Transverse colon (tissue), 4 donors: ENCODE measurements around the gene PAN3. TPM values are rescaled to one million over a fixed set of nuclear protein-coding genes. Genes with fewer than 3 reads are reported as not detected.

Experiments
- DNase-seq: peaks from one replicate; pipeline ENCODE4 v3.0.0-alpha.2; 2019
- H3K27ac ChIP-seq, 4 donors: fragments of 200-600 bp; sonication (generic); 2 replicates each; pipeline ENCODE4 v1.5.1; 2016 to 2018; ENCODE audit warnings: inconsistent platforms in 4 of 4
- H3K27me3 ChIP-seq: fragments of 200-600 bp; sonication (generic); 2 replicates; pipeline ENCODE4 v1.5.1; 2017; ENCODE audit warnings: inconsistent platforms
- H3K36me3 ChIP-seq, 4 donors: fragments of 200-600 bp; sonication (generic); 2 replicates each; pipeline ENCODE4 v1.5.1; 2017 to 2019; ENCODE audit warnings: inconsistent platforms in 4 of 4
- H3K4me1 ChIP-seq, 4 donors: fragments of 200-600 bp; sonication (generic); 2 replicates each; pipeline ENCODE4 v1.5.1; 2017 to 2020; ENCODE audit warnings: inconsistent platforms in 4 of 4
- H3K4me3 ChIP-seq, 4 donors: fragments of 200-600 bp; sonication (generic); 1 replicate in 1 of 4; 2 replicates in 3 of 4; pipeline versions ENCODE4 v1.5.1 to v1.6.1; 2017 to 2019; ENCODE audit warnings: inconsistent platforms in 4 of 4
- H3K9me3 ChIP-seq, 2 donors: fragments of 200-600 bp; sonication (generic); 2 replicates each; pipeline ENCODE4 v1.5.1; 2017 to 2019; ENCODE audit warnings: inconsistent platforms in 2 of 2
- EP300 ChIP-seq: sonication (generic); formaldehyde crosslinking; IDR thresholded peaks from one replicate; pipeline ENCODE4 v1.6.1; 2017; ENCODE audit warnings: antibody characterized with exemption, low read depth
- POLR2A ChIP-seq: fragments of 450-650 bp; IDR thresholded peaks from one replicate; pipeline ENCODE4 v1.6.1; 2016; ENCODE audit warnings: antibody characterized with exemption, mild to moderate bottlenecking, moderate library complexity
- POLR2AphosphoS5 ChIP-seq, 3 donors: sonication (generic); formaldehyde crosslinking; IDR thresholded peaks; one replicate each; pipeline ENCODE4 v1.6.1; 2016; ENCODE audit warnings: antibody characterized with exemption in 3 of 3
- WGBS, 2 donors: methylation state at CpG; one replicate each; pipeline ENCODE4 v1.1.5; 2018; ENCODE audit warnings: low coverage in 1 of 2; 5-methylcytosine and 5-hydroxymethylcytosine counted together
- in situ Hi-C, 4 donors: fragments of 200-750 bp; cut with MboI; loops; one replicate each; pipeline versions ENCODE4 v1.15.0 to v1.15.1; 2017; ENCODE audit warnings: low sequenced_read_pairs in 3 of 4, low pct_ligation_motif_present in 1 of 4, low pct_unique_long_range_greater_than_20kb in 1 of 4
- intact Hi-C: fragments of 100-400 bp; cut with DNase I; formaldehyde crosslinking; loops from one replicate; pipeline ENCODE4 v1.15.1; 2023; ENCODE audit warnings: low total_unique reads
- total RNA-seq, 4 donors: library from RNA; depleted of rRNA; stranded (reverse); fragments of >200 nt; gene quantifications; one replicate each; pipeline ENCODE4 v1.1.0, GENCODE V29; 2016
- TF ChIP-seq, protein P1 (sequence below), 5 experiments: fragments of 200-600 bp in 3 of 5; fragments of 450-650 bp in 2 of 5; sonication (generic) in 3 of 5; IDR thresholded peaks; 1 replicate in 2 of 5; 2 replicates in 3 of 5; pipeline ENCODE4 v1.5.1; 2016 to 2017; ENCODE audit warnings: antibody characterized with exemption in 5 of 5, inconsistent platforms in 3 of 5, mild to moderate bottlenecking in 2 of 5, moderate library complexity in 1 of 5

Gene PAN3
- total RNA-seq, 4 donors from 2014 or later, result 28.3 to 107 (median 46.6) TPM

DNA sequence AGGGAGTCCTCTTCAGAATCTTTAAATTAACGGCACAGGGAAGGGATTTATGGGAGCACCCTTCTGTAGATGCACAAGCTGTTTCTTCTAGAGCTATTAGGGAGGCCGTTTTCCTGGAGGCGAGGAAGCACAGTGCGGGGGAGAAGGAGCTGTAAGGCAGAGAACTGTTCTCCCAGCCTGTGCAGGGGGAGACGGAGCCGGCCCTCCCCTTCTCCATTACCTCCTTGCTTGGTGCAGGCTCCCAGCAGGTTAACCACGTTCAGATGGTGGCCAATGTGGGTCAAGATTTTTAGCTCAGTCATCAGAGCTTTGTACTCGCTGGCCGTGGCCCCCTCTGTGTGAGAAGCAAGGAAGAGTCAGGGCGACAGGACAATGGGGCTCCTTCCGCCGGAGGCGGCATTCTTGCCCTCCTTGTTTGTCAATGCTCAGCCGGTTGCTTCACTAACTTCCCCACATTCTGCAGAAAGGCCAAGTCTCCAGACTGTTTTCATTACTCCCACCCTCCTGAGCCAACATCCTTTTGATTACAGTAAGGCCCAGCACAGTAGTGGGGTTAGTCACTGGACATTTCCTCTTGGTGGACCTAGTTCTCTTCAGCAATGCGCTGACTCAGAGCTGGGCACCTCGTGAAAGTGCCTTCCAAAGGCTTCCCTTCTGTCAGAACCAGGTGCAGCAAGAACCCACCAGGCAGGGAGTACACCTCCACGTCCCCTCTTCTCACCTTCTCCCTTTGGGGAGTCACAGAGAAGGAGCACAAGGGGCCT lies 191.2 kb downstream of the PAN3 start:
- Histone ChIP-seq H3K4me3 (no peak overlapping the region), H3K36me3 (no peaks in the 10 kb centered on the region), H3K27me3 (no peaks in the 10 kb centered on the region), H3K27ac (no peak overlapping the region), H3K4me1 (no peaks in the 10 kb centered on the region), H3K9me3 (no peaks in the 10 kb centered on the region)
- TF ChIP-seq POLR2AphosphoS5 (IDR thresholded peaks at IDR 0.05) (no peak), POLR2A (no peak), EP300 (no peak)
- TF ChIP-seq, protein P1, sequence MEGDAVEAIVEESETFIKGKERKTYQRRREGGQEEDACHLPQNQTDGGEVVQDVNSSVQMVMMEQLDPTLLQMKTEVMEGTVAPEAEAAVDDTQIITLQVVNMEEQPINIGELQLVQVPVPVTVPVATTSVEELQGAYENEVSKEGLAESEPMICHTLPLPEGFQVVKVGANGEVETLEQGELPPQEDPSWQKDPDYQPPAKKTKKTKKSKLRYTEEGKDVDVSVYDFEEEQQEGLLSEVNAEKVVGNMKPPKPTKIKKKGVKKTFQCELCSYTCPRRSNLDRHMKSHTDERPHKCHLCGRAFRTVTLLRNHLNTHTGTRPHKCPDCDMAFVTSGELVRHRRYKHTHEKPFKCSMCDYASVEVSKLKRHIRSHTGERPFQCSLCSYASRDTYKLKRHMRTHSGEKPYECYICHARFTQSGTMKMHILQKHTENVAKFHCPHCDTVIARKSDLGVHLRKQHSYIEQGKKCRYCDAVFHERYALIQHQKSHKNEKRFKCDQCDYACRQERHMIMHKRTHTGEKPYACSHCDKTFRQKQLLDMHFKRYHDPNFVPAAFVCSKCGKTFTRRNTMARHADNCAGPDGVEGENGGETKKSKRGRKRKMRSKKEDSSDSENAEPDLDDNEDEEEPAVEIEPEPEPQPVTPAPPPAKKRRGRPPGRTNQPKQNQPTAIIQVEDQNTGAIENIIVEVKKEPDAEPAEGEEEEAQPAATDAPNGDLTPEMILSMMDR (IDR thresholded peaks at IDR 0.05), result no peak
- intact Hi-C loops, result loop anchor here (10.0 kb wide), 1 partner anchor 305 kb away; no protein-coding TSS in a partner anchor
- DNase-seq, result no peak
- 62 to 80% methylated on average over 7 to 17 of the region's 17 CpGs for WGBS, 2 donors
- in situ Hi-C loops, result loop anchor here (10.0 to 25.0 kb wide), 4 partner anchors 305 to 465 kb away; no protein-coding TSS in a partner anchor

DNA sequence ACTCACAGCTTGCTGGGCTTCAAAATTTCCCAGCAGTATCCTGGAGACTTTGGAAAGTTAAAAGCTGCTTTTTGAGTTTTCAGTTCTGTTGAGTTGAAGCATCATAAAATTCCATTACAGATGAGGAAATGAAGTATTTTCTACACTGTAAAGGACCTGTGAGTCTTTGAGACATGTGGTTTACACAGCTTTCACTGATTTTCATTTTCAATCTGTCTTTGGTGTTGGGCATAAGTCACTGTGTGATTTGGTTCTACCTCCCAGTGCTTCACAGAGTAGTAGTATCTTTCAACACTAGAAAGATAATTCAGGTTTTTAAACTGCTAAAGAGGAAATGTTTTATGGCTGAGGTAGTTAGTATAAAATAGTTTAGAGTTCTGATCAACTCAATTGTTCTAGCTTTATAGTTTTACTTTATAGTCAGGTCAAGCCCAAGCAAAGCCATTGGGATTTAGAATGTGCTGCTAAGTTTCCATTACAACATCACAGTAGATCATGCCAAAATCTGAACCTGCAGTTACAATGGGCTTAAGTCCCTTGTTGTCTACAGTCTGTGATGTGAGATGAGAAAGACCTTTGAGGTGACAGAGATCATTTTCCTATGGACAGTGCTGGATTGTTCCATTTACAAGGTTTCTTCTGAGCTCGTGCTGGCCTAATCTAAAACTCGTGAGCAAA lies 195.0 kb downstream of the PAN3 start:
- TF ChIP-seq, protein P1 (IDR thresholded peaks at IDR 0.05), result no peak
- TF ChIP-seq EP300 (no peak), POLR2A (no peak), POLR2AphosphoS5 (IDR thresholded peaks at IDR 0.05) (no peak)
- in situ Hi-C loops, result loop anchor here in 2 of 4 donors (25.0 kb wide), 2 partner anchors 304 to 454 kb away; no protein-coding TSS in a partner anchor
- Histone ChIP-seq H3K4me3 (no peak overlapping the region), H3K9me3 (no peaks in the 10 kb centered on the region), H3K4me1 (peaks cover 0 to 12% (median 3%) of the 10 kb centered on the region in 4 donors), H3K36me3 (no peaks in the 10 kb centered on the region), H3K27me3 (peaks cover 4% of the 10 kb centered on the region), H3K27ac (no peak overlapping the region)
- WGBS, 2 donors, result 80% methylated on average over 2 of the region's 2 CpGs; no CpG with 5 or more reads in 1 of the 2 donors
- intact Hi-C loops, result no loop called here
- no peak for DNase-seq

DNA sequence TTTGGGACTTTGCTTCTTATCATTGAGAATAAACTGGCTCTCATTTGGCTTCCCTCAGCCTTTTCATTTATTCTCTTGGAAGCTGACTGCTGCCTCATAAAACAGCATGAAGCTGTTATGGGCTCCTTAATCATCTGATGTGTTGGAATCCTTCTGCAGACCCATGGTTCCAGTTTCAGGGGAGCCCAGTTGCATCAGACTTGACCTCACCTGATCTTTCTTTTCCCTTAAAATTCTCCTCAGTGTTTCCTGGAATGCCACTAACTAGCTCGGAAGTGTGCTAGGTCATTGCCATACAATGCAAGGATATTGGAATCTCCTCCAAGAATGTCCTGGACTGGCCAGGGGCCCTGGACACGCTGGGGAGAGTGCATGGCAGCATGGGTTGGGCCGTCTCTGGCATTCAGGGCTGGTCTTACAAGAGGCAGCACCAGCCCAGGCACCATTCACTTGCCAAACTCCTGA lies 197.9 kb downstream of the PAN3 start:
- no peaks in the 10 kb centered on the region for H3K36me3 ChIP-seq
- no peaks in the 10 kb centered on the region for H3K9me3 ChIP-seq
- WGBS, 2 donors, result 63% methylated on average over 3 of the region's 3 CpGs; no CpG with 5 or more reads in 1 of the 2 donors
- H3K27ac ChIP-seq, result no peak overlapping the region
- TF ChIP-seq, protein P1 (IDR thresholded peaks at IDR 0.05), result no peak
- TF ChIP-seq POLR2AphosphoS5 (IDR thresholded peaks at IDR 0.05), result peak in 1 of 3 donors; percentile 45
- in situ Hi-C loops (loop anchor here in 2 of 4 donors (25.0 kb wide), 2 partner anchors 301 to 451 kb away; no protein-coding TSS in a partner anchor), intact Hi-C loops (no loop called here)
- H3K4me1 ChIP-seq, result peaks cover 0 to 12% (median 3%) of the 10 kb centered on the region in 4 donors
- H3K27me3 ChIP-seq, result peaks cover 4% of the 10 kb centered on the region
- H3K4me3 ChIP-seq, result no peak overlapping the region
- DNase-seq, result no peak
